ENCODE results near the gene GPR83. TPM values are rescaled to one million over a fixed set of nuclear protein-coding genes. Genes with fewer than 3 reads are reported as not detected.

GPR83 gene
- total and polyA plus RNA-seq, 4 donors, result 0.01 to 0.14 (median 0.07) TPM

GRCh38 chr11:94336033-94336432 is 65.2 kb downstream of the GPR83 start (continued):
- TF ChIP-seq ATF3 (IDR thresholded peaks at IDR 0.05), result no peak
- no peak for TF ChIP-seq HNF4G (IDR thresholded peaks at IDR 0.05)
- no peak for TF ChIP-seq RXRA (IDR thresholded peaks at IDR 0.05)
- TF ChIP-seq JUND (IDR thresholded peaks at IDR 0.05), result no peak

GRCh38 chr11:94332814-94333213 is 68.4 kb downstream of the GPR83 start:
- no peak overlapping the region for H3K27ac ChIP-seq (ENCODE audit: low read depth in 1 of 2, low read length in 2 of 2)
- TF ChIP-seq NR2F2 (IDR thresholded peaks at IDR 0.05) (no peak), ATF3 (IDR thresholded peaks at IDR 0.05) (no peak), CTCF (IDR thresholded peaks at IDR 0.05; ENCODE audit: low read depth, low read length, missing input control) (no peak), YY1 (IDR thresholded peaks at IDR 0.05) (no peak), FOXA1 (IDR thresholded peaks at IDR 0.05) (no peak), EGR1 (IDR thresholded peaks at IDR 0.05; ENCODE audit: low read depth in 2 of 2) (no peak), RAD21 (IDR thresholded peaks at IDR 0.05) (no peak), MAX (IDR thresholded peaks at IDR 0.05) (no peak), RXRA (IDR thresholded peaks at IDR 0.05) (no peak), TAF1 (conservative IDR thresholded peaks at IDR 0.05) (no peak), ZBTB33 (IDR thresholded peaks at IDR 0.05) (no peak), JUND (IDR thresholded peaks at IDR 0.05) (no peak), HNF4A (conservative IDR thresholded peaks at IDR 0.05) (no peak), SP1 (IDR thresholded peaks at IDR 0.05) (no peak), HNF4G (IDR thresholded peaks at IDR 0.05) (no peak), FOXA2 (IDR thresholded peaks at IDR 0.05) (no peak), REST (IDR thresholded peaks at IDR 0.05) (no peak), GABPA (IDR thresholded peaks at IDR 0.05 in 1 of 2, conservative IDR thresholded peaks at IDR 0.05 in 1 of 2) (no peak)
- no peaks in the 10 kb centered on the region for H3K36me3 ChIP-seq (ENCODE audit: control insufficient read depth in 4 of 4, insufficient read depth in 3 of 4, low read depth in 1 of 4, low read length in 3 of 4)
- no peak overlapping the region for H3K9ac ChIP-seq (ENCODE audit: low read depth in 1 of 2, low read length in 2 of 2)
- H3K4me1 ChIP-seq (ENCODE audit: control insufficient read depth in 4 of 4, insufficient read depth in 4 of 4, low read length in 3 of 4), result no peaks in the 10 kb centered on the region
- no peaks in the 10 kb centered on the region for H3K27me3 ChIP-seq (ENCODE audit: control insufficient read depth in 4 of 4, insufficient read depth in 4 of 4, low read length in 3 of 4)
- no peaks in the 10 kb centered on the region for H3K9me3 ChIP-seq (ENCODE audit: control insufficient read depth in 4 of 4, low read length in 3 of 4)
- no peak overlapping the region for H3K4me3 ChIP-seq (ENCODE audit: low read depth in 1 of 3, low read length in 3 of 3)
- DNase-seq (ENCODE audit: low spot score), result no peak
